Uterus (tissue), 4 donors: Measurements from ENCODE around the gene PEAK1. TPM values are rescaled to one million over a fixed set of nuclear protein-coding genes. Genes with fewer than 3 reads are reported as not detected.

ENCODE experiments used
- DNase-seq, 2 donors: peaks; one replicate each; pipeline ENCODE4 v3.0.0-alpha.2; 2019 to 2020
- H3K27ac ChIP-seq, 2 donors: fragments of 200-600 bp; sonication (generic); 1 replicate in 1 of 2; 2 replicates in 1 of 2; pipeline ENCODE4 v1.5.1; 2016 to 2018
- H3K27me3 ChIP-seq, 2 donors: fragments of 200-600 bp; sonication (generic); one replicate each; pipeline ENCODE4 v1.5.1; 2018 to 2019; ENCODE audit warnings: control low read depth in 1 of 2
- H3K36me3 ChIP-seq, 2 donors: fragments of 200-600 bp; sonication (generic); one replicate each; pipeline ENCODE4 v1.5.1; 2019; ENCODE audit warnings: control low read depth in 1 of 2
- H3K4me1 ChIP-seq, 2 donors: fragments of 200-600 bp; sonication (generic); one replicate each; pipeline ENCODE4 v1.5.1; 2018 to 2019; ENCODE audit warnings: control low read depth in 1 of 2
- H3K4me3 ChIP-seq, 2 donors: fragments of 200-600 bp; sonication (generic); 1 replicate in 1 of 2; 2 replicates in 1 of 2; pipeline ENCODE4 v1.5.1; 2018 to 2019; ENCODE audit warnings: mild to moderate bottlenecking in 1 of 2
- H3K9me3 ChIP-seq, 2 donors: fragments of 200-600 bp; sonication (generic); one replicate each; pipeline ENCODE4 v1.5.1; 2019; ENCODE audit warnings: control low read depth in 1 of 2
- POLR2A ChIP-seq, 2 donors: fragments of 450-650 bp; IDR thresholded peaks; one replicate each; pipeline ENCODE4 v1.6.1; 2016; ENCODE audit warnings: antibody characterized with exemption in 2 of 2, mild to moderate bottlenecking in 1 of 2, moderate library complexity in 1 of 2
- intact Hi-C: fragments of 100-400 bp; cut with DNase I; formaldehyde crosslinking; loops from one replicate; pipeline ENCODE4 v1.15.1; 2023; ENCODE audit warnings: low total_unique reads
- total RNA-seq, 4 donors: library from RNA; depleted of rRNA in 3 of 4; stranded (reverse); fragments of >200 nt in 3 of 4; gene quantifications; one replicate each; pipeline versions ENCODE4 v1.1.0 to v1.2.4, GENCODE V29; 2014 to 2023
- TF ChIP-seq, protein P1 (sequence below), 4 experiments: fragments of 200-600 bp in 2 of 4; fragments of 450-650 bp in 2 of 4; sonication (generic) in 2 of 4; IDR thresholded peaks; one replicate each; pipeline ENCODE4 v1.5.1; 2016 to 2019; ENCODE audit warnings: antibody characterized with exemption in 4 of 4, mild to moderate bottlenecking in 2 of 4, moderate library complexity in 1 of 4
- donor health status: DM: yes; HTN: yes; CAD: no.

PEAK1 gene, protein sequence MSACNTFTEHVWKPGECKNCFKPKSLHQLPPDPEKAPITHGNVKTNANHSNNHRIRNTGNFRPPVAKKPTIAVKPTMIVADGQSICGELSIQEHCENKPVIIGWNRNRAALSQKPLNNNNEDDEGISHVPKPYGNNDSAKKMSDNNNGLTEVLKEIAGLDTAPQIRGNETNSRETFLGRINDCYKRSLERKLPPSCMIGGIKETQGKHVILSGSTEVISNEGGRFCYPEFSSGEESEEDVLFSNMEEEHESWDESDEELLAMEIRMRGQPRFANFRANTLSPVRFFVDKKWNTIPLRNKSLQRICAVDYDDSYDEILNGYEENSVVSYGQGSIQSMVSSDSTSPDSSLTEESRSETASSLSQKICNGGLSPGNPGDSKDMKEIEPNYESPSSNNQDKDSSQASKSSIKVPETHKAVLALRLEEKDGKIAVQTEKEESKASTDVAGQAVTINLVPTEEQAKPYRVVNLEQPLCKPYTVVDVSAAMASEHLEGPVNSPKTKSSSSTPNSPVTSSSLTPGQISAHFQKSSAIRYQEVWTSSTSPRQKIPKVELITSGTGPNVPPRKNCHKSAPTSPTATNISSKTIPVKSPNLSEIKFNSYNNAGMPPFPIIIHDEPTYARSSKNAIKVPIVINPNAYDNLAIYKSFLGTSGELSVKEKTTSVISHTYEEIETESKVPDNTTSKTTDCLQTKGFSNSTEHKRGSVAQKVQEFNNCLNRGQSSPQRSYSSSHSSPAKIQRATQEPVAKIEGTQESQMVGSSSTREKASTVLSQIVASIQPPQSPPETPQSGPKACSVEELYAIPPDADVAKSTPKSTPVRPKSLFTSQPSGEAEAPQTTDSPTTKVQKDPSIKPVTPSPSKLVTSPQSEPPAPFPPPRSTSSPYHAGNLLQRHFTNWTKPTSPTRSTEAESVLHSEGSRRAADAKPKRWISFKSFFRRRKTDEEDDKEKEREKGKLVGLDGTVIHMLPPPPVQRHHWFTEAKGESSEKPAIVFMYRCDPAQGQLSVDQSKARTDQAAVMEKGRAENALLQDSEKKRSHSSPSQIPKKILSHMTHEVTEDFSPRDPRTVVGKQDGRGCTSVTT (N-terminal part only)
- 10 to 100 TPM; 14.4 to 87.3 (median 43.5) TPM for total RNA-seq

DNA sequence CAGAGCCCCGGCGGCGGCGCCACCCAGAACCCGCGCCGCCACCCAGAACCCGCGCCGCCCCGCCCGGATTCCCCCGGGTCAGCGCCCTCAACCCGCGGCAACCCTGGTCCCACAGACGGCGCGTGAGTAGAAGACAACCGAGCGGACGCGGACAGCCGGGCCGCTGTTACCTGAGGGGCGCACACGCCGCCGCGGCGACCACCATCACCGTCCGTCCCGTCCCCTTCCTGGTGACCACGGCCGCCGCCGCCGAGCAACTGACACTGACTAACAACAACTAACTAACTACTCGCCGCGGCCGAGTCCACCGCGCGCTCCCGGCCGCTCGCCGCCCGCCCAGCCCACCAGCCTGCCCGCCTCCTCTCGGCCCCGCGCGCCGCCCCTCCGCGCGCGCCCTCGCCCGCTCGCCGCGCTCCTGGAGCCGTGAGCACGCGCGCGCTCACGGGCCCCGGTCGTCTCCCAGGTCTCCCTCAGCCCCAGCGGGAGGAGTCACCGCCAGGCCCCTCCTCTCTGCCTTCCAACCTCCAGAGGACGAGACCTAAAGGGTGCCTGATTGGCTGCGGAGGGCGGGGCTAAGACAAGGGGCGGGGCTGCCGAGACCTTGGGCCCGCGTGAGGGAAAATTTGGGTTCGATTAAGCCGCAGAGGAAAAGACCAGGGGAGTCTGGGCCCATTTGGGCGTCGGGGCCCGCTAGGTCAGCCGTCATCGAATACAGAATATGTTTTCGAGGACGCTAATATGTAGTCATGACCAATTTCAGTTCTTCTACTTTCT, at the start of gene PEAK1:
Gene PEAK1, minus strand, starts transcription at position 269 of the 774 bp plus-strand sequence. CDS start 238,178 bp downstream, outside the sequence.
- no peaks in the 10 kb centered on the region for H3K9me3 ChIP-seq
- H3K4me3 ChIP-seq, result peak within 1 kb of the TSS; percentile 54 to 80
- peak; percentile 90 to 94 for TF ChIP-seq POLR2A (IDR thresholded peaks at IDR 0.05)
- TF ChIP-seq, protein P1, sequence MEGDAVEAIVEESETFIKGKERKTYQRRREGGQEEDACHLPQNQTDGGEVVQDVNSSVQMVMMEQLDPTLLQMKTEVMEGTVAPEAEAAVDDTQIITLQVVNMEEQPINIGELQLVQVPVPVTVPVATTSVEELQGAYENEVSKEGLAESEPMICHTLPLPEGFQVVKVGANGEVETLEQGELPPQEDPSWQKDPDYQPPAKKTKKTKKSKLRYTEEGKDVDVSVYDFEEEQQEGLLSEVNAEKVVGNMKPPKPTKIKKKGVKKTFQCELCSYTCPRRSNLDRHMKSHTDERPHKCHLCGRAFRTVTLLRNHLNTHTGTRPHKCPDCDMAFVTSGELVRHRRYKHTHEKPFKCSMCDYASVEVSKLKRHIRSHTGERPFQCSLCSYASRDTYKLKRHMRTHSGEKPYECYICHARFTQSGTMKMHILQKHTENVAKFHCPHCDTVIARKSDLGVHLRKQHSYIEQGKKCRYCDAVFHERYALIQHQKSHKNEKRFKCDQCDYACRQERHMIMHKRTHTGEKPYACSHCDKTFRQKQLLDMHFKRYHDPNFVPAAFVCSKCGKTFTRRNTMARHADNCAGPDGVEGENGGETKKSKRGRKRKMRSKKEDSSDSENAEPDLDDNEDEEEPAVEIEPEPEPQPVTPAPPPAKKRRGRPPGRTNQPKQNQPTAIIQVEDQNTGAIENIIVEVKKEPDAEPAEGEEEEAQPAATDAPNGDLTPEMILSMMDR (IDR thresholded peaks at IDR 0.05), result peak in 1 of 4 experiments; percentile 28
- no peaks in the 10 kb centered on the region for H3K36me3 ChIP-seq
- intact Hi-C loops, result no loop called here
- H3K27me3 ChIP-seq, result no peaks in the 10 kb centered on the region
- H3K4me1 ChIP-seq, result peaks cover 0 to 13% of the 10 kb centered on the region in 2 donors
- DNase-seq, result peak; percentile 100
- peak within 1 kb of the TSS; percentile 95 to 99 for H3K27ac ChIP-seq

- H3K4me1 ChIP-seq, result no peaks in the 10 kb centered on the region
- no peak overlapping the region for H3K4me3 ChIP-seq
- no peaks in the 10 kb centered on the region for H3K36me3 ChIP-seq
- TF ChIP-seq POLR2A (IDR thresholded peaks at IDR 0.05), result no peak
- TF ChIP-seq, protein P1 (IDR thresholded peaks at IDR 0.05), result no peak
- no peak overlapping the region for H3K27ac ChIP-seq
- no peaks in the 10 kb centered on the region for H3K27me3 ChIP-seq
- H3K9me3 ChIP-seq, result no peaks in the 10 kb centered on the region
- DNase-seq, result no peak
- intact Hi-C loops, result no loop called here
These were observed 49.0 kb upstream of the PEAK1 start for GRCh38 chr15:77468896-77469295.

- Histone ChIP-seq H3K4me3 (no peak overlapping the region), H3K36me3 (no peaks in the 10 kb centered on the region), H3K4me1 (no peaks in the 10 kb centered on the region), H3K9me3 (no peaks in the 10 kb centered on the region), H3K27me3 (no peaks in the 10 kb centered on the region), H3K27ac (no peak overlapping the region)
- no peak for DNase-seq
- intact Hi-C loops, result no loop called here
- TF ChIP-seq, protein P1 (IDR thresholded peaks at IDR 0.05), result no peak
- no peak for TF ChIP-seq POLR2A (IDR thresholded peaks at IDR 0.05)
These were observed 46.6 kb upstream of the PEAK1 start for GRCh38 chr15:77466521-77466920.

- Histone ChIP-seq H3K4me3 (no peak overlapping the region), H3K36me3 (no peaks in the 10 kb centered on the region), H3K4me1 (no peaks in the 10 kb centered on the region), H3K27me3 (no peaks in the 10 kb centered on the region), H3K27ac (no peak overlapping the region), H3K9me3 (no peaks in the 10 kb centered on the region)
- intact Hi-C loops, result no loop called here
- no peak for DNase-seq
- TF ChIP-seq, protein P1 (IDR thresholded peaks at IDR 0.05), result no peak
- TF ChIP-seq POLR2A (IDR thresholded peaks at IDR 0.05), result no peak
These were observed 44.4 kb upstream of the PEAK1 start for GRCh38 chr15:77464129-77464865.
